Spleen (tissue), 7 donors: Measurements from ENCODE around the gene NUDT8.
"Not testable (repeated sequence)": the region's sequence is repeated elsewhere in the genome, so short reads cannot be mapped to it uniquely, and the experiment has no call there.

Experiments used
- CTCF ChIP-seq, 11 experiments: fragments of 200-600 bp in 7 of 11; fragments of 450-650 bp in 4 of 11; sonication (generic) in 4 of 11; IDR thresholded peaks in 8 of 11; conservative IDR thresholded peaks in 3 of 11; 1 replicate in 7 of 11; 2 replicates in 4 of 11; pipeline versions ENCODE4 v1.4.0 to v1.8.0; 2016 to 2021; ENCODE audit warnings: antibody characterized with exemption in 11 of 11, inconsistent platforms in 4 of 11, mild to moderate bottlenecking in 1 of 11
- POLR2A ChIP-seq, 3 donors: fragments of 450-650 bp; IDR thresholded peaks; one replicate each; pipeline ENCODE4 v1.5.1; 2017; ENCODE audit warnings: antibody characterized with exemption in 3 of 3, mild to moderate bottlenecking in 1 of 3
- donor health status: DM: no; HTN: no; CAD: no; lungs with moderate emphysema.
- donor health status: DM: no; HTN: no; CAD: no.
- donor health status: DM: no; HTN: no; CAD: no.

GRCh38 chr11:67637441-67637840 lies 7.7 kb upstream of the NUDT8 start:
- not testable (repeated sequence) for TF ChIP-seq CTCF (IDR thresholded peaks at IDR 0.05 in 8 of 11, conservative IDR thresholded peaks at IDR 0.05 in 3 of 11); POLR2A (IDR thresholded peaks at IDR 0.05)
